GM12891 (cell line): ENCODE data around the gene HSH2D.

Source experiments
- PAX5 ChIP-seq: IDR thresholded peaks from 2 replicates; pipeline ENCODE4 v1.6.1; 2011; ENCODE audit warnings: low read length, moderate library complexity, mild to moderate bottlenecking; ENCODE audit not compliant: insufficient read depth, severe bottlenecking
- POLR2A ChIP-seq: IDR thresholded peaks from 2 replicates; pipeline ENCODE4 v1.6.1; 2011; ENCODE audit warnings: low read depth, low read length, control low read depth
- POLR2AphosphoS5 ChIP-seq: IDR thresholded peaks from 2 replicates; pipeline ENCODE4 v1.6.1; 2011; ENCODE audit warnings: low read depth, low read length, control low read depth
- POU2F2 ChIP-seq: IDR thresholded peaks from 2 replicates; pipeline ENCODE4 v1.6.1; 2011; ENCODE audit warnings: low read depth, mild to moderate bottlenecking, control low read depth, low read length, moderate library complexity
- SPI1 ChIP-seq: IDR thresholded peaks from 2 replicates; pipeline ENCODE4 v1.6.1; 2011; ENCODE audit warnings: low read depth, low read length, control low read depth
- TAF1 ChIP-seq: IDR thresholded peaks from 2 replicates; pipeline ENCODE4 v1.6.1; 2011; ENCODE audit warnings: low read depth, low read length, control low read depth

GRCh38 chr19:16100524-16100923, 43.0 kb upstream of the HSH2D start:
- no peak for TF ChIP-seq TAF1
- 0 out of 2 replicates have a peak, but pooled peaks have one; percentile 39 for TF ChIP-seq POLR2A
- no peak for TF ChIP-seq SPI1
- TF ChIP-seq POU2F2, result peak; percentile 53
- TF ChIP-seq PAX5, result no peak
- peak; percentile 73 for TF ChIP-seq POLR2AphosphoS5
